PC-3 (cell line): Measurements from ENCODE around the gene RBM47. TPM values are rescaled to one million over a fixed set of nuclear protein-coding genes. Genes with fewer than 3 reads are reported as not detected.

Source experiments
- ATAC-seq: fragments of 200-7000 bp; cut with Tn5 transposase; 2 replicates; pipeline ENCODE4 v1.9.1; 2020; ENCODE audit warnings: mild to moderate bottlenecking, moderate library complexity
- BruUV-seq: library from RNA; stranded (reverse); fragments of 400-500 nt; replicated peaks from 2 replicates; lab custom pipeline; 2021; lab: Mats Ljungman, UMichigan
- CTCF ChIA-PET: fragments of 300-600 bp; sonication (Branson Sonifier 250); formaldehyde crosslinking; loops from one replicate; lab custom pipeline; 2022; ENCODE audit warnings: antibody characterized with exemption; lab: Charles Lee
- POLR2A ChIA-PET: fragments of 300-600 bp; sonication (Branson Sonifier 250); formaldehyde crosslinking; loops from one replicate; lab custom pipeline; 2022; ENCODE audit warnings: antibody characterized with exemption; ENCODE audit not compliant: unreplicated experiment; lab: Charles Lee
- DNase-seq: peaks from one replicate; pipeline ENCODE4 v3.0.0-alpha.2; 2015
- H2AFZ ChIP-seq: fragments of 300-600 bp; sonication (generic); 2 replicates; pipeline ENCODE4 v1.6.0; 2016; ENCODE audit warnings: antibody characterized with exemption, low read length
- H3F3A ChIP-seq: fragments of 300-600 bp; sonication (generic); one replicate; pipeline ENCODE4 v1.6.0; 2017; ENCODE audit warnings: antibody characterized with exemption, low read length, control low read depth, mild to moderate bottlenecking; ENCODE audit not compliant: unreplicated experiment
- H3K27ac ChIP-seq: fragments of 300-600 bp; sonication (generic); 2 replicates; pipeline ENCODE4 v1.5.1; 2016; ENCODE audit warnings: mild to moderate bottlenecking, low read length
- H3K27me3 ChIP-seq: fragments of 300-600 bp; sonication (generic); 2 replicates; pipeline ENCODE4 v1.6.1; 2016; ENCODE audit warnings: low read length, mixed read lengths
- H3K36me3 ChIP-seq: fragments of 300-600 bp; sonication (generic); 2 replicates; pipeline ENCODE4 v1.6.1; 2016; ENCODE audit warnings: low read depth, mixed run types, low read length, mixed read lengths
- H3K4me1 ChIP-seq: fragments of 300-600 bp; sonication (generic); 2 replicates; pipeline ENCODE4 v1.5.1; 2016; ENCODE audit warnings: low read length; ENCODE audit not compliant: insufficient read depth
- H3K4me2 ChIP-seq: fragments of 300-600 bp; sonication (generic); 2 replicates; pipeline ENCODE4 v1.6.0; 2016; ENCODE audit warnings: low read length
- H3K4me3 ChIP-seq: fragments of 300-600 bp; sonication (generic); 2 replicates; pipeline ENCODE4 v1.5.1; 2016; ENCODE audit warnings: mild to moderate bottlenecking, low read length, mixed read lengths
- H3K79me2 ChIP-seq: fragments of 300-600 bp; sonication (generic); 2 replicates; pipeline ENCODE4 v1.6.1; 2017; ENCODE audit warnings: low read length, mixed read lengths
- H3K9ac ChIP-seq: fragments of 300-600 bp; sonication (generic); 2 replicates; pipeline ENCODE4 v1.6.0; 2016; ENCODE audit warnings: mild to moderate bottlenecking, low read length
- H3K9me2 ChIP-seq: fragments of 300-600 bp; sonication (generic); replicated peaks from 2 replicates; pipeline ENCODE4 v1.6.1; 2016; ENCODE audit warnings: mixed run types, low read length, mixed read lengths
- H3K9me3 ChIP-seq: fragments of 300-600 bp; sonication (generic); 2 replicates; pipeline ENCODE4 v1.6.1; 2016; ENCODE audit warnings: low read length, mixed read lengths
- H4K20me1 ChIP-seq: fragments of 300-600 bp; sonication (generic); 2 replicates; pipeline ENCODE4 v1.6.1; 2016; ENCODE audit warnings: low read length, mixed read lengths
- CTCF ChIP-seq: fragments of 300-600 bp; sonication (generic); conservative IDR thresholded peaks from 2 replicates; pipeline ENCODE4 v1.5.1; 2017; ENCODE audit warnings: antibody characterized with exemption, low read depth, mild to moderate bottlenecking, low read length
- EZH2 ChIP-seq: fragments of 300-600 bp; sonication (generic); IDR thresholded peaks from one replicate; pipeline ENCODE4 v1.6.1; 2017; ENCODE audit warnings: antibody characterized with exemption, mild to moderate bottlenecking, low read length; ENCODE audit not compliant: unreplicated experiment
- EZH2phosphoT487 ChIP-seq: fragments of 300-600 bp; sonication (generic); IDR thresholded peaks from 2 replicates; pipeline ENCODE4 v1.6.1; 2018; ENCODE audit warnings: mild to moderate bottlenecking, antibody characterized with exemption, low read length, borderline replicate concordance
- intact Hi-C: fragments of 100-400 bp; cut with micrococcal nuclease; formaldehyde crosslinking; loops from 2 replicates; pipeline ENCODE4 v1.9.0; 2023
- total RNA-seq: library from RNA; depleted of rRNA; stranded (reverse); fragments of >200 nt; gene quantifications from 2 replicates; pipeline ENCODE4 v1.2.3, GENCODE V29; 2014

Gene RBM47
- total RNA-seq, 1 experiment from 2014 or later: 34.7 TPM

DNA sequence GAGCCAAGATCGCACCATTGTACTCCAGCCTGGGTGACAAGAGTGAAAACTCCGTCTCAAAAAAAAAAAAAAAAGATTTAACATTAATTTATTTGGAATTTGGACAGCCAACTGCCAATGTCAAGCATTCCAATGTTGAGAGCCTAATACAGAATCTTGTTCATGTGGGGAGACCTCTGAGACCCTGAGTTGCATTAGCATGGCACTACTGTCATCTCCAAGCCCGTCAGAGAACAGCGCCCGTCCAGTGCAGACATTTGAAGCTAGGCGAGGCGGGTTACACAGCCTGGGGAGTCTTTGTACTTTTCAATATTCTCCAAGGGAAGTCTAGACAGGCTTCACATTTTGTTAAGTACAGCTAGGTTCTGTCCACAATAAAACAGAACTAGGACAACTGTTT lies 167.8 kb downstream of the RBM47 start:
- no peaks in the 10 kb centered on the region for H3F3A ChIP-seq
- no peaks in the 10 kb centered on the region for H3K9me3 ChIP-seq
- H3K4me2 ChIP-seq: no peak overlapping the region
- H2AFZ ChIP-seq: no peak overlapping the region
- H3K9me2 ChIP-seq: no peaks in the 10 kb centered on the region
- intact Hi-C loops: no loop called here
- TF ChIP-seq EZH2 (no peak), CTCF (no peak), EZH2phosphoT487 (no peak)
- H3K27me3 ChIP-seq: no peaks in the 10 kb centered on the region
- BruUV-seq: no TSS peak
- ChIA-PET POLR2A (no interaction called here), CTCF (no interaction called here)
- no peak overlapping the region for H3K9ac ChIP-seq
- H3K4me3 ChIP-seq: no peak overlapping the region
- no peaks in the 10 kb centered on the region for H3K79me2 ChIP-seq
- DNase-seq: no peak
- no peaks in the 10 kb centered on the region for H4K20me1 ChIP-seq
- peaks cover 18% of the 10 kb centered on the region for H3K4me1 ChIP-seq
- ATAC-seq: no peak
- no peak overlapping the region for H3K27ac ChIP-seq
- H3K36me3 ChIP-seq: no peaks in the 10 kb centered on the region

GRCh38 chr4:40461062-40461461 lies 168.6 kb downstream of the RBM47 start:
- BruUV-seq: no TSS peak
- DNase-seq: no peak
- peaks cover 19% of the 10 kb centered on the region for H3K4me1 ChIP-seq
- H4K20me1 ChIP-seq: no peaks in the 10 kb centered on the region
- no peaks in the 10 kb centered on the region for H3K9me2 ChIP-seq
- H3K27me3 ChIP-seq: no peaks in the 10 kb centered on the region
- H3K9ac ChIP-seq: no peak overlapping the region
- H3K79me2 ChIP-seq: no peaks in the 10 kb centered on the region
- ChIA-PET CTCF (no interaction called here), POLR2A (no interaction called here)
- no peak overlapping the region for H2AFZ ChIP-seq
- no peak overlapping the region for H3K27ac ChIP-seq
- no peak overlapping the region for H3K4me2 ChIP-seq
- H3K36me3 ChIP-seq: no peaks in the 10 kb centered on the region
- H3K4me3 ChIP-seq: no peak overlapping the region
- ATAC-seq: no peak
- no peak for TF ChIP-seq EZH2phosphoT487
- TF ChIP-seq EZH2: no peak
- no peak for TF ChIP-seq CTCF
- no peaks in the 10 kb centered on the region for H3K9me3 ChIP-seq
- no peaks in the 10 kb centered on the region for H3F3A ChIP-seq
- intact Hi-C loops: no loop called here

- H3K9me3 ChIP-seq: no peaks in the 10 kb centered on the region
- ATAC-seq: peak; percentile 57
- ChIA-PET POLR2A (no interaction called here), CTCF (interaction anchor here (0.6 kb wide), 1 partner anchor 89 kb away, joined by 6 read pairs; no protein-coding TSS in a partner anchor)
- H3K4me1 ChIP-seq: peaks cover 31% of the 10 kb centered on the region
- BruUV-seq: no TSS peak
- H3K4me3 ChIP-seq: no peak overlapping the region
- no peaks in the 10 kb centered on the region for H3K79me2 ChIP-seq
- H3K27me3 ChIP-seq: no peaks in the 10 kb centered on the region
- H4K20me1 ChIP-seq: no peaks in the 10 kb centered on the region
- H3K9me2 ChIP-seq: no peaks in the 10 kb centered on the region
- no peaks in the 10 kb centered on the region for H3F3A ChIP-seq
- no peak overlapping the region for H2AFZ ChIP-seq
- intact Hi-C loops: loop anchor here (5.0 kb wide), 1 partner anchor 34 kb away; no protein-coding TSS in a partner anchor
- H3K9ac ChIP-seq: peak overlapping the region; percentile 52
- DNase-seq: peak; percentile 75
- H3K27ac ChIP-seq: peak overlapping the region; percentile 88
- TF ChIP-seq CTCF: no peak
- no peak for TF ChIP-seq EZH2
- no peak for TF ChIP-seq EZH2phosphoT487
- no peaks in the 10 kb centered on the region for H3K36me3 ChIP-seq
- peak overlapping the region; percentile 52 for H3K4me2 ChIP-seq
Measured at GRCh38 chr4:40458683-40459082, 171.0 kb downstream of the RBM47 start.
